GM11168 (cell line): ENCODE measurements around the gene MAGEL2.

Source experiments
- in situ Hi-C: fragments of 300-500 bp; cut with MboI; formaldehyde crosslinking; loops from one replicate; pipeline ENCODE4 v1.12.0; 2022; ENCODE audit warnings: low sequenced_read_pairs; ENCODE audit not compliant: unreplicated experiment

Gene MAGEL2

DNA sequence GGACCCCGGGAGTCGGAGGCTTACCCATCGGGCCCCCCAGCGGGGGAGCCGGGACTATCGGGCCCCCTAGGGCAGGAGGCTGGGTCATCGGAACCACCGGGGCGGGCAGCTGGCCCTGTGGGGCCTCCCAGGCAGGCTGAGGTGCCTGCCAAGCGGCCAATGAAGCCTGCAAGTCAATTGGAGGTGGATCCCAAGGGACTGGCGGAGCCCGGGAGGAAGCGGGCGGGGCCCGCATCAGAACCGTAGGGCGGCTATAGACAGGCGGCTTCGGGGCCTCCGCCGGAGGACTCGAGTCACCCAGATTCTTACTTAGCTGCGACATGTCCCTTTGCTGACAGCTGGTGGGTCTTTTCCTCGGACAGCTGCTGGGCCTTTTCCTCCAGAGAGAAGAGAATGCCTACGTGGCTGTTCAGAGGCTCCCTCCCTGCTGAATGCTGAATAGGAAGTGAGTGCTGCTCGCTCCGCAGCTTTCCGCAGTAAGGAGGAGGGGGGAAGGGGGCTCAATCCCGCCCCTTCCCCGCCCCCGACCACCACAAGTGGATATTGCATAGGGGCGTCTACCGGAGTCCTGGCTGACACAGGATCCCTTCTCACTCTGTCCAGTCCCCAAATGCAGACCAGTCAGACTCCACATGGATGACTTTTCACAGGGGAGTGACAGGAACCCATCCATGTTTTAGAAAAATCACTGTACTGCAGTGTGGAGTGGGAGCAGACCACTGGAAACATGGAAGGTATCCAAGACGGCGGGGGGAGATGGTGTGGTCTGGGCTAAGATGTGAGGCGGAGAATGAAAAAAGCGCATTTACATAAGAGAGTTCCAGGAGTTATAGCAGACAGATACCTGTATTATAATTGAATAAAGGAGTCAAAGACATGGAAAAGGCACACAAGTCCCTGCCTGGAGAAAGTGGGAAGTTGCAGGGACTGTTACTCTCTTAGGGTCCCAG lies at the start of gene MAGEL2:
MAGEL2 (minus strand) TSS at position 447 of the 950 bp plus-strand sequence; CDS start at position 322, 125 bp downstream.
- in situ Hi-C loops = no loop called here

DNA sequence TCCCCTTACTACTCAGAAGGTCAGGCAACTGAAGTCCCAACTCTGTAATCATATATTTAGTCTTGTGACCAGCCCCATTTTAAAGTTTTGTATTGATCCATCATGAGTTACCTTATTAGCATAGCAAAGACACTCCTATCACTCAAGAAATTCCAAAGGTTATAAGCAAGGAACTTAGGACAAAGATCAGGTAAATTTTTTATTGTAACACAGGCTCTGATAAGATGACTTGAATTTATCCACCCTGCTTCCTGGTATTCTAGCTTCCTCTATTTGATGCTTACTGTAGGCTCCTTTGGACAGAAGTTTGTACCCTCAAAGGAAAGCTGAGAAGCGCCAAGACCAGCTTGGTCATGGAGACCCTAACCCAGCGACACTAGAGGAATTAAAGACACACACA lies 47.6 kb upstream of the MAGEL2 start:
- in situ Hi-C loops = no loop called here

DNA sequence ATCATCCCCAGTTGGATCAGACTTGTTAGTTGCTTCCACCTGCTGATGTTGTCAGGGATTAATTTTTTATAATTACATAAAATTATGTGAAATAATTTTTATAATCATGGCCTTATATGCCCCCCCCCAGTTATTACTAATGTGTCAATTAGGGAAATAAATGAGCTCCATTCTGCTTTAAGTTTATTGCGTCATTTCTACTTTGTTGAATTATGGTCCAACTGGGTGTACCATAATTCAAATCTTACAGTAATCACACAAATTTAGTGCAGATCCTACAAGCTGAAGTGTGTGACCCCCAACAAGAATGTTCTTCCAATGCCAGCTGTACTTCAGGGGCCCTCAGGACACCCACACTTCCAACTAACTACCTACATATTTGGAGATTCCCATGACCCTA lies 46.9 kb upstream of the MAGEL2 start:
- in situ Hi-C loops = no loop called here

DNA sequence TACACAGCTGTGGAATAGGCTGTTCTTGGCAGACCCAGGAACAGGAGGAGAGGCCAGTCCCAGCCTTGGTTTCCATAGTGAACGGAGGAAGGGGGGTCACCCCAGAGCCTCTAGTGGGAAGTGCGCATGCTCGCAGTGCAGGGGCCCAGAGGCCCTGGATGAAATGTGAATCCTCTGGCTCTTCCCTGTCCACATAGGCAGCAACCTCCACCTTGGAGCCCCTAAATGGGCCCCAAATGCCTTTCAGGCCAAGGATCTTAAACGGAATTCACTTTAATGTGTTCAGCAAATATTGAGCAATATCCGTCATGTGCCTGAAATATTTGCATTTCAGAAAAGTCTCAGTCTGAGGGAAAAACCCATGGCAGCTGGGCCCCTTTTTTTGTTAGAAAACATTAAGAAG lies 42.8 kb upstream of the MAGEL2 start:
- in situ Hi-C loops = no loop called here

GRCh38 chr15:23690015-23690414 lies 42.3 kb upstream of the MAGEL2 start:
- in situ Hi-C loops = no loop called here

DNA sequence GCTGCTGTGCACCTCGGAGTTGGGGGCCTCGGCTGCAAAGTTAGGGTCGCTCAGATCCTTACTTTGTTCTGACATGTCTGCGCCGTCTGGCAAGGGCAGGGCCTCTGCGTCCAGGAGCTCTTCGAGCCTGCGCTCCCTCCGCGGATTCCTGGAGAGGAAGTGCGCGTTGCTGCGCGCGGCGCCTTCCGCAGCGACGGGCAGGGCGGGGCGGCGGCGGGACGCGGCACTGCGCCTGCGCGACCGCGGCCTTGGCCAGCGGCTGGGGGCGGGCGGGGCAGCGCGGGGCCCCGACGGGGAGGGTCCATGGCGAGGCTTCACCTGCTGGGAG lies 39.4 kb upstream of the MAGEL2 start, which contains the start of gene NDN:
NDN (minus strand) TSS at position 163 of the 328 bp plus-strand sequence; CDS start at position 75, 88 bp downstream.
- in situ Hi-C loops = no loop called here

DNA sequence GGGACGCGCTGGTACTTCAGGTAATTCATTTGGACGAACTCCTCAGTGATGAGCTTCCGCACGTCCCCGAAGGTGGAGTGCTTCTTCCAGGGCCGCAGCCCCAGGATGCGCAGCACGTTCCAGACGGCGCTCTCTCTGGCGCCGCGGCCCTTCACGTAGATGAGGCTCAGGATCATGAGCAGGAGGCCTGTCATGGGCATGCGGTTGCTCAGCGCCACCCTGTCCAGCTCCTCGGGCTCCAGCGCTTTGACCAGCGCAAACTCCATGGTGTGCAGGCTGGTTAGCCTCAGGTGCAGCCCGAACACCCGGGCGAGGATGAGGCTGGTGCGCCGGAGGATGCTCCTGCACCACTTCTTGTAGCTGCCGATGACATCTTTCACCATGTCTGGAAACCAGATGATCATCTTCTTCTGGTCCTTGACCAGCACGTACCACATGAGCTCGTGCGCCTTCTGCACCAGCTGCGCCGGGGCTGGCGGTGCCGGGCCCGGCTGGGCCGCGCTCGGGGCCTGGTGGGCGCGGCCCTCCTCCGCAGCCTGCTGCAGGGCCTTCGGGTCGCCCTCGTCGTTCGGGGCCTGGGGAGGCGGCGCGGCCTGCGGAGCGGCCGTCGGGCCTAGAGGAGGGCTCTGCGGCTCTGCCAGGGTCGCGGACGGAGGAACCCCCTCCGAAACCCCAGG lies 38.9 kb upstream of the MAGEL2 start:
- in situ Hi-C loops = no loop called here

DNA sequence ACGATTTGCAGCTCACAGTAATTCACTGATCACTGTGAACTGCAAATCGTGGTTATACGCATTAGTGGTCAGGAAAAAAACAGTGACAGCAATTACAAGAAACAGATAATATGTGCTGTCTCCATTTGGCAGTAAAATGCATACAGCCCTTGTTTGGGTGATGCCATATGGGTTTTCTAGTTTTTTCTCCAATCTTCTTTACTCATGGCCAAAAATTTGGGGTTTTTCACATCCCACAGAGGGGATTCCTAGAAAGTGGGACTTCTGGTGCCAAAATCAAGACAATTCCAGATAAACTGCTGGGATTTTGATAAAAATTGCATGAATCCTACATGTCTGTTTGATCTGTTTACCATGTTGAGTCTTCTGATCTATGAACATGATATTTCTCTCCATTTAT lies 23.8 kb upstream of the MAGEL2 start:
- in situ Hi-C loops = no loop called here

GRCh38 chr15:23670970-23671369 lies 23.3 kb upstream of the MAGEL2 start:
- in situ Hi-C loops = no loop called here

DNA sequence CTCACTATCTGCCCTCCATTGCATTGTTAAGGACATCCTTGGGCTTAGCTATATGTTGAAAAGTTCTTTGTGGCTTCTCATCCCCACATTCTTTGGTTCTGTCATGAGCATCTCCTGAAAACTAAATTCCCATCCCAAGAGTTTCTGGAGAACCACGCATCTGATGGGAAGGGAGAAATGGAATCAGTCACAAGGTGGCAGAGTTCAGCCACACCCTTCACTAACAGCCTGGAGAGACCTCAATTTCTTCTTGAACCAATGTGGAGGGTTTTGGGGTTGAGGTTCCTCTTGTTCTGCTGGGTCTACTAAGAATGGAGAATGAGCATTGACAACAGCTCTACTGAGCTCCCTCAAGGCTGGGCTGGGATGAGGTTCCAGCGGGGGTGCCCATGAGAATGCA lies 15.6 kb upstream of the MAGEL2 start:
- in situ Hi-C loops = no loop called here

GRCh38 chr15:23648920-23649515 lies 1.4 kb upstream of the MAGEL2 start:
- in situ Hi-C loops = no loop called here

GRCh38 chr15:23647001-23647295 lies 719 bp downstream of the MAGEL2 start:
- in situ Hi-C loops = no loop called here

- in situ Hi-C loops = no loop called here
Measured at GRCh38 chr15:23646165-23647000, 1.3 kb downstream of the MAGEL2 start.

DNA sequence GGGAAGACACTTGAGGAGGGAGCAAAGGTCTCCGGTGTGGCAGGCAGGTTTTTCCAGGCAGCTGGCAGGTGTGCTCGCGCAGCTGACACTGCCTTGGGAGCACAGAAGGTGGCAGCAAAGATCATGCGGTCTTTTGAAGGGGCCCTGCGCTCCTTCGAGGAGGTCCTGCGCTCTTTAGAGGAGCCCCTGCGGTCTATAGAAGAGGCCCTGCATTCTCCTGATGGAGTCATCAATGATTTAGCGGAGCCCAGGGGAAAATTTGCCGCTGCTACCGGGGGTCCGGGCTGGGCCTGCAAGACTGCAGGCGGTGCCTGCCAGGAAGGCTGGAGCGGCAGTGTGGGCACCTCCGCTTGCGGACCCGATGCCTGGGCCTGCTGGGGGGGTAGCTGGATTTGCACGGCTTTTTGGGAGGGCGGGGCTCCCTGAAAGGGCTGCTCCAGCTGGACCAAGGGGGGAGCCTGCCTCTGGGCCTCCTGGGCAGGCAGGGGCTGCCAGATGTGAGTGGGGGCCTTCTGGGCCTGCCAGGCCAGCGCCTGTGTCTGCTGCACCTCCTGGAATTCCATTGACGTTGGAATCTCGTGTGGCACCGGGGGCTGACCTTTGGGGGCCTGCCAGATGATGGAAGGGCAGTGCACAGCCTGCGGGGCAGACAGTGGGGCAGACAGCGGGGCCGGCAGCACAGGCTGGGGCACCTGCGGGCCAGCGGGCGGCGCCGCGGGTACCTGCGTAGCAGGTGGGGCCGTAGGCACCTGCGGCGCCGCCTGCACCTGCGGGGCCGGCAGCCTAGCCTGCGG lies 2.1 kb downstream of the MAGEL2 start:
- in situ Hi-C loops = no loop called here

GRCh38 chr15:23644829-23645228 lies 2.8 kb downstream of the MAGEL2 start:
- in situ Hi-C loops = no loop called here

DNA sequence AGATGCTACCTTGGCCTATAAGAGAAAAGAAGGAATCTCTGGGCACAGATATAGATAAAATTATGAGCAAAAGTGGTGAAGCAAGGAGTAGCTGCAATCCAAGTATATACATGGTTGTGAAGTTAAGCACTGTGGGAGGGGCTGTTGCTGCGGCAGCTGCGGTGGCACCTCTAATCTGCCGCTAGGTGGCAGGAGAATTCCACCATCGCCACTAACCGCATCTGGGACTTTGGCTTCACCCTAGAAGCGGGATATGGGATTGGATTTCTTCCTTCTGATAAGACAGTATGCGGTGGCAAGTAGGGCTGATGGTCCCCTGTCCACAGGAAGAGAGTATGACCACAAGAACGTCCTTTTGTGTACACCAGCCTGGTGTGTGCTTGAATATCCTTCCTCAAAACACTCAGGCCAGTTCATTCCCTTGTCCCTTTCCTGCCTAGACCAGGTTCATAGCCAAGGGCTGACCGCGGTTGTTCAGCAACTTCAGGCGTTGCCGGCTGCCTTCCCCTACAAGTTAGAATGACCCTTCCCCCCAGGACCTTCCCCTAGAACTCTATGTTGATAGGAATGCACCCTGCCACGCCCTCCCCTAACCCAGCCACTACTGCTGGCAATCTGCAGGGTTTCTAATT lies 5.1 kb downstream of the MAGEL2 start:
- in situ Hi-C loops = no loop called here

- in situ Hi-C loops = no loop called here
Measured at GRCh38 chr15:23634181-23634580, 13.5 kb downstream of the MAGEL2 start.

GRCh38 chr15:23629234-23629805 lies 18.3 kb downstream of the MAGEL2 start:
- in situ Hi-C loops = no loop called here
